Lower leg skin (tissue), 4 donors: ENCODE results near the gene CCDC190. TPM values are rescaled to one million over a fixed set of nuclear protein-coding genes. Genes with fewer than 3 reads are reported as not detected.

ENCODE experiments used
- DNase-seq, 2 donors: peaks; one replicate each; pipeline ENCODE4 v3.0.0-alpha.2; 2019; ENCODE audit warnings: low spot score in 2 of 2
- H3K4me3 ChIP-seq: fragments of 200-600 bp; sonication (generic); 2 replicates; pipeline ENCODE4 v1.5.1; 2017; ENCODE audit warnings: mild to moderate bottlenecking, low read depth; ENCODE audit not compliant: poor library complexity, severe bottlenecking
- CTCF ChIP-seq, 3 donors: fragments of 450-650 bp; IDR thresholded peaks; one replicate each; pipeline ENCODE4 v1.5.1; 2016; ENCODE audit warnings: antibody characterized with exemption in 3 of 3, mild to moderate bottlenecking in 3 of 3, moderate library complexity in 2 of 3
- POLR2A ChIP-seq, 2 donors: fragments of 450-650 bp; IDR thresholded peaks; one replicate each; pipeline ENCODE4 v1.6.1; 2016 to 2017; ENCODE audit warnings: antibody characterized with exemption in 2 of 2, mild to moderate bottlenecking in 1 of 2, moderate library complexity in 1 of 2
- WGBS, 2 donors: methylation state at CpG; one replicate each; pipeline ENCODE4 v1.1.5; 2018; 5-methylcytosine and 5-hydroxymethylcytosine counted together
- intact Hi-C: fragments of 100-400 bp; cut with DNase I; formaldehyde crosslinking; loops from one replicate; pipeline ENCODE4 v1.15.0; 2023; ENCODE audit warnings: low total_unique reads
- total RNA-seq, 4 donors: library from RNA; depleted of rRNA; stranded (reverse); fragments of >200 nt; gene quantifications; one replicate each; pipeline ENCODE4 v1.1.0, GENCODE V29; 2016

The CCDC190 gene
- not detected for total RNA-seq

GRCh38 chr1:162861101-162861500 lies at the start of gene CCDC190:
CCDC190 (minus strand) TSS chr1:162861175; CDS start chr1:162859646, 1,529 bp downstream.
- no peak for DNase-seq
- intact Hi-C loops = loop anchor here (10.0 kb wide), 1 partner anchor 454 kb away; no protein-coding TSS in a partner anchor
- no peak for TF ChIP-seq POLR2A (IDR thresholded peaks at IDR 0.05)
- TF ChIP-seq CTCF (IDR thresholded peaks at IDR 0.05) = no peak
- 64 to 66% methylated on average over 4 of the region's 4 CpGs for WGBS, 2 donors
- no peak within 1 kb of the TSS for H3K4me3 ChIP-seq

DNA sequence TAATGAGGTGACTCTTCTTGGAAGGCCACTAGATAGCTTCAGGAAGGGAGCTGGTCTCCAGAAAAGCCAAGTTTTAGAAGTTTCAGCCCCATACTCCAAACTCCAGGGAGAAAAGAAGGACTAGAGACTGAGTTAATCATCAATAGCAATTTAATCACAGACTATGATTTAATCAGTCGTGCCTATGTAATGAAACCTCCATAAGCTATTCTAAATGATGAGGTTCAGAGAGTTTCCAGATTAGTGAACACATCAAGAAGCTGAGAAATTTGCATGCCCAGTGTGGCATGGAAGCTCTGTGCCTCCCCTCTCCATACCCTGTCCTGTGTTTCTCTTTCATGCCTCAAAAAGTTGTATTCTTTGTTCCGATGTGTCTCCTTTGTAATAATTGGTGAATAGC lies 49.2 kb upstream of the CCDC190 start:
- WGBS, 2 donors = 90 to 99% methylated on average over 2 of the region's 2 CpGs
- H3K4me3 ChIP-seq = no peak overlapping the region
- TF ChIP-seq POLR2A (IDR thresholded peaks at IDR 0.05) = no peak
- no peak for TF ChIP-seq CTCF (IDR thresholded peaks at IDR 0.05)
- intact Hi-C loops = no loop called here
- no peak for DNase-seq

DNA sequence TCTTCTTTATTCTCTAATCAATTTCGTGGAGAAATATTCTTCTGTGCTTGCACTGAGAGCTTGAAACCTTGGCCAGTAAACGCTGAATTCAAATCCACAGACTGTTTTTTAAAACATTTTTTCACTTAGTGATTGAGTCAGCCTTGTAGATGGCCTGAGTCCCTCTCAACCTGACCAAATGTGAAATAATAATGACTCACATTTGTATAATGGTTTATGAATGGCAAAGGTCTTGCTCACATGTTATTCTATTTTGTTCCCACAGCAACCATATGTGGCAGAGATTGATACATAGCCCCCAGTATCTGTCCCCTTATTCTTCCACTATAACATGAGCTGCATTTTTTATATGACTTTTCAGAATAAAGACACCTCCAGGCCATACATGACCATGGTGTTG lies 47.8 kb upstream of the CCDC190 start:
- H3K4me3 ChIP-seq = no peak overlapping the region
- WGBS, 2 donors = 53 to 74% methylated on average over 2 of the region's 2 CpGs
- no peak for TF ChIP-seq POLR2A (IDR thresholded peaks at IDR 0.05)
- no peak for TF ChIP-seq CTCF (IDR thresholded peaks at IDR 0.05)
- intact Hi-C loops = no loop called here
- DNase-seq = no peak

GRCh38 chr1:162908236-162908635 lies 47.3 kb upstream of the CCDC190 start:
- H3K4me3 ChIP-seq = no peak overlapping the region
- no peak for DNase-seq
- 57 to 65% methylated on average over 2 of the region's 2 CpGs for WGBS, 2 donors
- TF ChIP-seq CTCF (IDR thresholded peaks at IDR 0.05) (no peak), POLR2A (IDR thresholded peaks at IDR 0.05) (no peak)
- intact Hi-C loops = no loop called here

DNA sequence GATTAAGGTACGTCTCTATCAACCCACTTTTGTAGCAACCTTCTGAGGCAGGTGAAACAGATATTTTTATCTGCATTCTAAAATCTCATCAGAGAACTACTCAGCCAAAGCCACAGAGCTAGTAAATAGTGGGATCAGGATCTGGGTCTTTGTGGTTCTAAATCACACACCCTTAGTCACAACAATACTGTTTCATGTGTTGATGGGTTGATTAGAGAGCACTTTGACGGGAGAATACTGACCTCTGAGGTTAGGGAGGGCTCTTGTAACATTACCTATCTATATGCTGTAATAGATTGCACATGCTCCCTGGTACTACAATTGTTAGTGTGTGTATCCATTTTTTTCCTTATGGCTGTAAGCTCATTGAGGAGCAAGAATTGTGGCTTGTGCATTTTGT lies 45.5 kb upstream of the CCDC190 start:
- DNase-seq = no peak
- TF ChIP-seq POLR2A (IDR thresholded peaks at IDR 0.05) = no peak
- no peak for TF ChIP-seq CTCF (IDR thresholded peaks at IDR 0.05)
- intact Hi-C loops = no loop called here
- WGBS, 2 donors = 77 to 84% methylated on average over 2 of the region's 2 CpGs
- no peak overlapping the region for H3K4me3 ChIP-seq
